IPS-11a (cell line): ENCODE results near the gene TUBB3.
"Not testable (repeated sequence)": the region's sequence is repeated elsewhere in the genome, so short reads cannot be mapped to it uniquely, and the experiment has no call there.

Experiments
- H3K4me3 ChIP-seq: one replicate; pipeline ENCODE4 v1.5.1; 2013; ENCODE audit warnings: low read depth, low read length, control low read depth

TUBB3 gene

DNA sequence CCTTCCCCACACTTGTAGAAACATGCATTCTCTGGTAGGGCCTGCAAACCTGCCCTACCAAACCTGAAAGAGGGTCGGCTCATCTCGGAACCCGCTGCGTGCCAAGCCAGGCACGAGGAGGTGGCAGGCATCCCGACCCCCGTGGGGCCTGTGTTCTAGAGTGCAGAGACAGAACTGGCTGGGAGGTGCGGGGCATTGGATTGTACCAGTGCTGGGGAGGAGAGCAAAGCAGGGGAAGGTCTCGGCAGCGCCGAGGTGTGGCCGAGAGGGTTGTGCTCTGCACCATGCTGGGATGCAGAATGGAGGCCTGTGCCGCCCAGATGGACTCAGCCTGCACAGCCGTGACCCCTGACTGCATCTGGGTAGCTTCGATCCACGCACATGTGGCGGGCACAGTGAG lies 22.3 kb upstream of the TUBB3 start:
- H3K4me3 ChIP-seq: no peak overlapping the region

DNA sequence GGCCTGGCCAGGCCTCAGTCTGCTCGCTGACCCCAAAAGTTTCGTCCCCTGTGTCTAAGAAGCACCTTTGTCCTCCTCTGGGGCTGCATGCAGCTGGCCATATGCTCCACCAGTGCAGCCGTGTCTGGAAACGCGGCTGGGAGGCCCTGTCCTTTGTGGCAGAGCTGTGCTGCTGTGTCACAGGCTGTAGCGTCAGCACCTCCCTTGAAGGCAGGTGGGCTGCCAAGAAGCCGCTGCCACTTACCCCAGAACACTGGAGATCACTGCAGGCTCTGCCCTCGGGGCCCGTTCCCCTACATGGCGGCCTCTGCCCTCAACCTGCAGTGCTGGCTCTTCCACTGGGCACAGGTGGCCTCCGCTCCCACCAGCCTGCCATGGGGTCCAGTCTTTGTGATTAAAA lies 20.2 kb upstream of the TUBB3 start:
- no peak overlapping the region for H3K4me3 ChIP-seq

DNA sequence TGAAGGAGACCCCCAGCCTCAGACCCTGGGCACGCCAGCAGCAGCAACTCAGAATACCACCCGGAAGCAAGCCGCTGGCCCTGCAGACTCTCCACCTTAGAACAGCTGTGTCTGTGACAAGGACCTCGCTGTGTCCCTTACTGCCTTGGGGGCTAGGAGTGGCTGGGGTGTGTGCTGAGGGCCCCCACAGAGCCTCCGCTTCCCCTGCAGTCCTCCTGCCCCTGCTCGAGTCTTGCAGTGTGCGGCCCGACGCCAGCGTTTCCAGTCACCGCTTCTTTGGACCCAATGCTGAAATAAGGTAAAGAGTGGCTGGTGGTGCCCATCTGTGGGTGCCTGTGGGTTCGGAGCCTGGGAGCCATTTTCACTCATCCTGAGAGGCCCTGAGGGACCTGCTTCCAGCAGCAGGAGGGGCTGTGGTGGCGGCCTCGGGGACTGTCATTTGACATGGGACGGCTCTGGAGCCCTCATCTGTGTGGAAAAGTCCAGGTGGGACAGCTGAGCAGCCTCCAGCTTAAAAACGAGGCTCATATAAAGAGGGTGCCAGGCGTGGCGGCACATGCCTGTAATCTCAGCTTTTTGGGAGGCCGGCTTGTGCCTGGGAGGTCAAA lies 19.1 kb upstream of the TUBB3 start:
- H3K4me3 ChIP-seq: no peak overlapping the region

DNA sequence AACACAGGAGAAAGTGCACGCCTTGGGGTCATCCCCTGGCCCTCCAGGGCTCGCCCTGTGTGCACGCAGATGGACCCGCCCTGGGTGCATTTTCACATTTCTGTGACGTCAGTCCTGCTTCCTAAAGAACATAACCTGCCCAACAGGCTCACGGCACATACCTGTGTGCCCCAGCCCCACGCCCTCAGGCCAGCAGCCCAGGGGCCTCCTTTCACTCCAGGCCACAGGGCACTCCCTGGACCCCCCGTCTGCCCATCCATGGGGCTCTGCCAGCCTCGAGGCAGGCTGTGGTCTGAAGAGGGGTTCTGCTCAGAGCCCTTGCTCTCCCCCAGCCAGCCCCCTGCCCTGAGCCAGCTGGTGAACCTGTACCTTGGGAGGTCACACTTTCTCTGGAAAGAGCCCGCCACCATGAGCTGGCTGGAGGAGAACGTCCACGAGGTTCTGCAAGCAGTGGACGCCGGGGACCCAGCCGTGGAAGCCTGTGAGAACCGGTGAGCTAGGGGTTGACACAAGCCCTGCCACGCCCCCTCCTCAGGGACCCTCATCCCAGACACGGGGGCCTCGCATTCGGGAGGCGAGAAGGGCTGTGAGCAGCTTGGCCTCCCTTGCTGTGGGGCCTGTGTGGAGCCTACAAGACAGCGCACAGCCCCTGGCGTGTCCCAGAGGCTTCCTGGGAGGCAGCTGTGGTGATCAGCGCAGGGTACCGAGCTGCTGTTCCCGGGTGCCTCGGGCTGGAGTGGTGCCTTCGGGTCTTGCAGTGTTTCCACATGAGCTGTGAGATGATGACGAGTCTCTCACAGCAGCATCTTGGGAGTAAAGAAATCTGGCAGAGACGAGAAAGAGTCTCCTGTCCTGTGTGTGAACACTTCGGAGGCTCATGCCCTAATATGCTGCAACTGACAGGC lies 18.3 kb upstream of the TUBB3 start:
- H3K4me3 ChIP-seq: no peak overlapping the region

DNA sequence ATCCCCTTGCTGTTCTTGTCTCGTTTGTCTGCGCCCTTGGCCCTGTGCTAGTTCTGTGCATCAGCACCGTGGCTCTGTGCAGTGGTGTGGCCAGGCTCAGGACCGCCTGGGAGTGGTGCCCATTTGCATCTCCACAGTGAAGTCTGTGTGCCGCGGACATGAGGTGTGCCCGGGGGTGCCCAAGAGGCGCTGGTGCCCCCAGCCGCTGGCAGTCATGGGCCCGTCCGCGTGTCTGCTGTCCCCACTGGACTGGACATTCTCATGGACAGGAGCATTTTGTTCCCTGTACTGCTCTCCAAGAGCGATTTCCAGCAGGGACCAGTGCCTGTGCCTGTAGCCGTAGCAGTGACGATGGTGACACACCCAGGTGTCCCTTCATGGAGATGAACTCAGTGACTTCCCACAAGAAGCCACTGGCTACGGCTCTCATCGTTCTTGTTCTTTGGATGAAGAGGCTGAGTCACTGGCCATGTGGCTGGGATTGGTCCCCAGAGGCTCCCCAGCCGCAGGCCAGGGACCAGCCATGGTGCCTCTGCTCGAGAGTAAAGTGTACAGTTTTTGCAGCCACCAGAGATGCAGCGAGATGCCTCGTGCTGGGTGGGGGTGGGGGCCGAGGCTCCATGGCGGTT lies 17.5 kb upstream of the TUBB3 start:
- H3K4me3 ChIP-seq: no peak overlapping the region

DNA sequence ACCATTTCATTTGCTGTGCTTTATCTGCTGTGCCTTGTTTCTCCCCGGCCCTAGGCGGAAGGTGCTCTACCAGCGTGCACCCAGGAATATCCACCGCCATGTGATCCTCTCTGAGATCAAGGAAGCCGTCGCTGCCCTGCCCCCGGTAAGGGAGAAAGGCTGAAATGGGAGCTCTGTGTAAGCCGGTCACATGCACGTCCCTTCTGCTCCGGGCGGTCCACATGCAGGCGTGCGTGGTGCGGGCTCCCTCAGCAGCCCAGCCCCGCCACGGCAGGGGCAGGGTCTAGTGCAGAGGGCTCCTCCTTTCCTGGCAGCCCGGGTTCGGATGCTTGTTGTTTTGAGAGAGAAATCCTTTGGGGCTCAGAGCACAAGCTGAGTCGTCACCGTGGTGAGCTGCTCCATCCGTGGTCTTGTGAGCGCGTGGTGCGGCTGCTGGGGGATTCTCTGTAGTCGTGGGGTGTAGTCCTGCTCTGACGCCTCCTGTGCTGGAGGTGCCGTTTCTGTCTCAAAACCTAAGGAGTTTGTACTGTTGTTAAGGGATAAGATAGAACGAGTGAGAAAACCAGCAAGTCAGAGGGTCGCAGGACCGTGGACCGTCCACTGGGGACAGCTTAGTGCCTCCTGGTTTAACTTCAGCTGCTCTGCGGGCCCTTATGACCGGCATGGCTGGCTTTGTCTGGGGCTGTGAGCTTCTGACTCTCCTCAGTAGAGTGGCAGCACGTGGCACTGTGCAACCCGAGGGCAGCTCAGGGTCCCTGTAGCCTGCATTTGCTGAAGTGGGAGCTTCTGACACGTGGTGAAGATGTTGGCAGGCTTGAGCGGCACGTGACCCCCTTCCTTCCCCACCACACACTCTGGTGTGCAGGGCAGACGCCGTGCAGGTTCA lies 16.8 kb upstream of the TUBB3 start:
- H3K4me3 ChIP-seq: no peak overlapping the region

DNA sequence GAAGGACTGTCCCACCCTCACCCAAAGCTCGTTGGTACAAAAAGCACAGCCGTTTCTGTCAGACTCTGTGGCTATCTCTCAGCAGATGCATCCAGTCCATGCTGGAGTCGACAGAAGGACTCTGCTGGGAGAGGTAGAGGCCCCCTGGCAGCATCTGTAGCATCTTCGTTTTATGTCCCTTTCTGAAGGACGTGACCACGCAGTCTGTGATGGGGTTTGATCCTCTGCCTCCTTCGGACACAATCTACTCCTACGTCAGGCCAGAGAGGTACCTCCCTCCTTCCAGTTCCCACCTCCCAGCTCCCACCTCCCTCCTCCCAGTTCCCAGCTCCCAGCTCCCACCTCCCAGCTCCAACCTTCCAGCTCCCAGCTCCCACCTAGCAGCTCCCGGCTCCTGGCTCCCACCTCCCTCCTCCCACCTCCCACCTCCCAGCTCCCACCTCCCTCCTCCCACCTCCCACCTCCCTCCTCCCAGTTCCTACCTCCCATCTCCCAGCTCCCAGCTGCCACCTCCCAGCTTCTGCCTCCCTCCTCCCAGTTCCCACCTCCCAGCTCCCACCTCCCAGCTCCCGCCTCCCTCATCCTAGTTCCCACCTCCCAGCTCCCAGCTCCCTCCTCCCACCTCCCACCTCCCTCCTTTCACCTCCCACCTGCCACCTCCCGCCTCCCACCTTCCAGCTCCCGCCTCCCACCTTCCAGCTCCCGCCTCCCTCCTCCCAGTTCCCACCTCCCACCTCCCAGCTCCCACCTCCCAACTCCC lies 15.9 kb upstream of the TUBB3 start:
- H3K4me3 ChIP-seq: no peak overlapping the region

DNA sequence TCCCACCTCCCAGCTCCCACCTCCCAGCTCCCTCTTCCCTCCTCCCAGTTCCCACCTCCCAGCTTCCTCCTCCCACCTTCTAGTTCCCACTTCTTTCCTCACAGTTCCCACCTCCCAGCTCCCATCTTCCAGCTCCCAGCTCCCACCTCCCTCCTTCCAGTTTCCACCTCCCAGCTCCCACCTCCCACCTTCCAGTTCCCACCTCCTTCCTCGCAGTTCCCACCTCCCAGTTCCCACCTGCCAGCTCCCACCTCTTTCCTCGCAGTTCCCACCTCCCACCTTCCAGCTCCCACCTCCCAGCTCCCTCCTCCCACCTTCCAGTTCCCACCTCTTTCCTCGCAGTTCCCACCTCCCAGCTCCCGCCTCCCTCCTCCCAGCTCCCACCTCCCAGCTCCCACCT lies 14.9 kb upstream of the TUBB3 start:
- no peak overlapping the region for H3K4me3 ChIP-seq

DNA sequence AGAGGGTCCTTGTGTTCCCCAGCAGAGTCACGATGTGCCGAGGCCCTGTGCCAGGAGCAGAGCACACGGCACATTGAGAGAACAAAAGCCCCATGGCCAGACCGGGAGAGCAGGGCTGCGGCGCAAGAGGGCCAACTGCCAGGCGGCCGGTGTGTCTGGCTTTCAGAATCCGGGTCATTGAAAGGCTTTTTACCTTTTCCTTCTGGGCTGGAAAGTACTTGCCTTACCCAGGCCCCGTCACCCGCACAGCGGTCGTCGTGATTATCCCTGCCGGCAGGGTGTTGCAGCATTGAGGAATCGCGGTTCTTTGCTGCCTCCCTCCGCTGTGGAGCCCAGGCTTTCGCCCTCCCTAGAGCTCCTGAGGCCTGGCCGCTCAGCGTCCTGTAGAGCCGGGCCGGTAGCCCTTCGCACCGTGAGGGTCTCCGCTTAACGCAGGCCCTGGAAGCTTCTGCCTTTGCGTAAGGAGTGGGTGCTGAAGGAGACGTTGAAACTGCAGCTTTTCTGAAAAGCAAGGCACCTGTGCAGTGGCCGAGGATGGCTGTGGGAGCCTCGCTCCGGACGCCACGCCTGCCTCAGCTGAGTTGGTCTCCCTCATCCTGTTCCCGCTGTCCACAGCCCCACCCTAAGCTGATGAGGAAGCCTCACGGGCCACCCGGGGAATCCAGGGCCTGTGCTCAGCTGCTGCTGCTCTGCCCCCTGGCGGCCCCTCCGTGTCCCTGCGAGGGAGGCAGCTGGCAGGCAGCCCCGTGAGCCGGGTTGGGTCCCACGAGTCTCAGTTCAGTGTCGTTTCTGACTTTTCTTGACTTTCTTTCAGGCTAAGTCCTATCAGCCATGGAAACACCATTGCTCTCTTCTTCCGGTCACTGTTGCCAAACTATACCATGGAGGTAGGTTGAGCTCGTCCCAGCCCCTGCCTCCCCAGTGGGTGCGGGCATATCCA lies 13.1 kb upstream of the TUBB3 start:
- H3K4me3 ChIP-seq: no peak overlapping the region

DNA sequence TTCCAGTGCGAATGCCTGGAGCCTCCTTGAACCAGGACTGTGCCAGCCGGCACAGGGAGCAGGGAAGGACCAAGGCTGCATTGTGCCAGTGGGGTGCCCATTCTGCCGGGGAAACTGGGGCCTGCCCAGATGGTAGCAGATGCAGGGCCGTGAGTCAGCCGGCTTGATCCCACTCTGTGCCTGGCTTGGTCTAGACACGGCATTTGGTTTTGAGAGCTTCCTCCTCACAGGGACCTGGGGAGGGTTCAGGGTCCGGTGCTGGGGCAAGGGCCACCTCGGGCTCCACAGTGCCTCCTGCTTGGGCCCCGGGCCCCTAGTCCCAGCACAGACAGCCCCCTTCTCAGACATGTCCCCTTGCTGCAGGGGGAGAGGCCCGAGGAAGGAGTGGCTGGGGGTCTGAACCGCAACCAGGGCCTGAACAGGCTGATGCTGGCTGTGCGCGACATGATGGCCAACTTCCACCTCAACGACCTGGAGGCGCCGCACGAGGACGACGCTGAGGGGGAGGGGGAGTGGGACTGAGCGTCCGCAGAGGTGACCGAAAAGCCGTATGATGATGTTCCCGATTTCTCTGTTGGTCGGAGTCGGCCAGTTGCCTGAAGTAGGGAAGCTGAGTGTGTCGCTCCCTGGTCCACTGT lies 12.3 kb upstream of the TUBB3 start:
- no peak overlapping the region for H3K4me3 ChIP-seq

DNA sequence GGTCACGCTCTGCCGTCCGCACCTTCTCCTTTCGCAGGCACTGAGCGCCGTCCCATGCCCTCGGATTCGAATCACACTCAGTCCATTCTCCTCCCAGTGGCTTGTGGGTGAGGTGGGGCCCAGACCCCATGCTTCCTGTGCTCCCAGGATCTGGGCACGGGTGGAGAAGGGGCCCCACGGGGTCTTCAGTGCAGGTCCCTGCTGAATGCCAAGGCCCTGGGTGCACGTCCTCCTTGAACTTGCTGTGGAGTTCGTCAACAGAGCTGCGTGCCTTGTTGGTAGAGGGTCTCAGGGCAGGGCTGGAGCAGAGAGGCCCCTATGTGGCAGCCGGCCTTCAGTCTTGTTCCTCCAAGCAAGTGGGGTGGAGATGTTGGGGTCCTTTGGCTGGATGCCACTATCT lies 11.8 kb upstream of the TUBB3 start:
- H3K4me3 ChIP-seq: no peak overlapping the region

DNA sequence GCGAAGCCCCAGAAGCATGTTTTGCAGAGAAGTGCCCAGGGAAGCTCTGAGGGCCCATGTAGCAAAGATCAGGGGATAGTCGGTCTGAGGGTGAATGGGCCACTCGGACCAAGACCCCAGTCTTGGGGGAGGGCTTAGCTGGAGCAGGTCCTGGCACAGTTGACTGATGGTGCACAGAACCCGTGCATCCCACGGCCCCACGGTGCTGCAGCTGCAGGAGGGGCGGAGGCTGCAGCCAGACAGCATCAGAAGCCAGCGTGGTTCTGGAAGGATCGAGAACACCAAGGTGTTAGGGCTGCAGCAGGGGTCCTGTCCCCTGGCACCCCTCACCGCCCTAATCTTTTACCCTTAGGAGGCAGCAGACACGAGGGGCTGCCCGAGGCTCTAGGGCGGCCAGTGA lies 11.0 kb upstream of the TUBB3 start:
- no peak overlapping the region for H3K4me3 ChIP-seq

DNA sequence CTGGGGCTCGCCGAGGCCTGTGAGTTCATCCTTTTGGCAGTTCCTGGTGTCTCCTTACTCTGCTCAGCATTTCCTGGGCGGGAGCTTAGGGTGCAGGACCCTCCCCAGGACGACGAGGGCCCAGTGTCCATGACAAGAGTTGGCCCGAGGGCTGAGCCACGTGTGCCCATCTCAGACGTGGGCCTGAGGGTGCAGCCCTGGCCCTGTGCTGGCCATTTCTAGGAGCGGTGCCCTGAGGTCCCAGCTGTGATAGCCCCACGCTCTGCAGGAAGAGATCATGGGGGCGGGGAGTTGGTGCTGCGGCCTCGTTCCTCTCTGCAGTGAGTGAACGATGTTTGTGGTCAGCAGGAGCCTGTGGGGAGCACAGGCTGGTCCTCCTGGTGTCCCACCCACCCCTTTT lies 10.5 kb upstream of the TUBB3 start:
- no peak overlapping the region for H3K4me3 ChIP-seq

DNA sequence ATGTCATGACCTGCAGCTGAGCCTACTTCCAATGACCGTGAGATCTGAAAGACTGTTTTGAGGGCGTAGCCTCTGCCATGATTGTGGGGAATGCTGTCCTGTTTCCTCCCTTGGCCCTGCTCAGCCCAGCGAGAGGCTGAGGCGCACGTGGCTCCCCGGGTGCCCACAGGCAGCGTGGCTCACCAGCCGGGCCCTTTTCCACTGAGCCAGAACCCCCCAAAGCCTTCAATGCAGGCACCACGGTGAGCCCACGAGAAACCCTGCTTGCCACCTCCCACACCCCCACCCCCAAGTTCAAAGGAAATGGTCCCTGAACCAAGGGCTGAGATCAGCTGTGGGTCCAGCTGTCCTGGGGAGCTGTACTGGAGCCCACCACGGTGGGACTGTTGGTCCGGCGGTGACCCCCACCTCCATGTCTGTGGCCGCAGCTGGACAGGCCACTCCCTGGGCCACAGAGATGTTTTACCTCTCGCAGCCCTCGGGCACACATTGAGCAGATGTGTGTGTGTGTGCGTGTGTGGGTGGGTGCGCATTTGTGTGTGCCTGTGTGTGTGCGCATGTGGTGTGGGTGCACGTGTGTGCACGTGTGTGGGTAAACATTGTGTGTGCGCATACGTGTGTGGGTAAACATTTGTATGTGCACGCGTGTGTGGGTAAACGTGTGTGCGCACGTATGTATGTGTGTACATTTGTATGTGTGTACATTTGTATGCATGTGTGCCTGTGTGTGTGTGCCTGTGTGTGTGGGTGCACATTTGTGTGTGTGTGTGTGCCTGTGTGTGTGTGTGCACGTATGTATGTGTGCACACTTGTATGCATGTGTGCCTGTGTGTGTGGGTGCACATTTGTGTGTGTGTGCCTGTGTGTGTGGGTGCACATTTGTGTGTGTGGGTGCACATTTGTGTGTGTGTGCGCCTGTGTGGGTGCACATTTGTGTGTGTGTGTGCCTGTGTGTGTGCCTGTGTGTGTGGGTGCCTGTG lies 9.4 kb upstream of the TUBB3 start:
- H3K4me3 ChIP-seq: no peak overlapping the region

DNA sequence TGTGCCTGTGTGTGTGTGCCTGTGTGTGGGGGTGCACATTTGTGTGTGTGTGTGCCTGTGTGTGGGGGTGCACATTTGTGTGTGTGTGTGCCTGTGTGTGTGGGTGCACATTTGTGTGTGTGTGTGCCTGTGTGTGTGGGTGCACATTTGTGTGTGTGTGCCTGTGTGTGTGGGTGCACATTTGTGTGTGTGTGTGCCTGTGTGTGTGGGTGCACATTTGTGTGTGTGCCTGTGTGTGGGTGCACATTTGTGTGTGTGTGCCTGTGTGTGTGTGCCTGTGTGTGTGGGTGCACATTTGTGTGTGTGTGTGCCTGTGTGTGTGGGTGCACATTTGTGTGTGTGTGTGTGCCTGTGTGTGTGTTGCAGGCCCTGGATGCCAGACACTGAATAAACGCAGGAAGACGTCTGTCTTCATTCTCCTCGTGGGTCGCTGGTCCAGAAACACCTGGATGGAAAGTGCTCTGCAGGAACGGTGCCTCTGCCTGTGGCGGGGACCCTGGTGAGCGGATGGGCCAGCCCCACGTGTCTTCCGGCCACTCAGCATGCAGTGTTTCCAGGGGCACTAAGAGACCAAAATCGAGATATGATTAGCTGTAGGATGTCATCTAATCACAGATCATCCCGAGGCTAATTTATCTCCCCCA lies 8.4 kb upstream of the TUBB3 start:
- H3K4me3 ChIP-seq: not testable (repeated sequence)

DNA sequence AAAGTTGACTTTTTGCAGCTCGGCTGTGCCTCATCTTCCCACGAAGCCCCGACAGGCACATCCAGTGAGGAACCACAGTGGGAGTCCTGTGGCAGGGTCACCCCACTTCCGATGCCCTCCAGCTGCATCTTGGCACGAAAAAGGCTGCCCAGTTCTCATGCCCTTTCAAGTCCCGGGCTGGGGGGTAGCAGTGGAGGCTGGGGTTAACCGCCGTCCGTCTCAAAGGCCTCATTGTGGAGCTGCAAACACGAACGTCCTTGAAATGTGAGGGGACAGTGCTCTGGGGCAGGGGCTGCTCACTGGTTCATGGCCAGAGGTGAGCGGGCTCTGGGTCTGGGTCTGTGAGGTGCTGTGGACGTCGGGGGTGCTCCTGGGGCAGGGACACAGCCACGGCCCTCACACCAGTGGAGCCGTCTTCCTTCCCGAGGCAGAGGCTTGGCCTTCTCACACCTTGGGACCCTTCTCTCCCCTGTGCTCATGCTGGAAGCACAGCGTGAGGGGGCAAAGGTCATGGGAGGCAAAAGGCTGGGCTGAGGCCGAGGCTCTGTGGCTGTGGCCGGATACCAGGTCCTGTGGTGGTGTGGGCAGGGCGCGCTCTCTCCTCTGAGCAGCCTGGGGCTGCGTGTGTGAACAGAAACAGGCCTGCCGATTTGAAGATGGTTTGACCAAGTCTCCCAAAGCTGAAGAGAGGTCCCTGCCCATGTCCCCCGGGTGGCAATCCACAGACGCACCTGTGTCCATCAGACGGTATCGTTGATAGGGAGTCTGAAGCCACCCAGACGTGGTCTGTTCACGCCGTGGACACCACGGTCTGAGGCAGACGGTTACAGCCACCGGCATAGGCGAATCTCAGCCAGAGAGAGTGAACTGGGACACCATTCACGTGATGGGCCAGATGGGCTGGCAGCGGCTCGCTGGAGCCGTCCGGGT lies 7.6 kb upstream of the TUBB3 start:
- no peak overlapping the region for H3K4me3 ChIP-seq
